Stimulated activated CD8-positive, alpha-beta memory T cell treated with anti-CD3 and anti-CD28 coated beads, Interleukin-4, amount 100 ng/mL, for 24 hours (primary cell): ENCODE results near the gene LRRC14B.

Experiments
- DNase-seq: peaks from one replicate; pipeline ENCODE4 v3.0.0-alpha.2; 2020; ENCODE audit warnings: low read depth

Gene LRRC14B

GRCh38 chr5:174876-175465 is 16.3 kb upstream of the LRRC14B start:
- no peak for DNase-seq

GRCh38 chr5:176296-176823 is 14.9 kb upstream of the LRRC14B start:
- no peak for DNase-seq

- no peak for DNase-seq
Measured at GRCh38 chr5:178110-178509, 13.2 kb upstream of the LRRC14B start.

GRCh38 chr5:179401-179800 is 11.9 kb upstream of the LRRC14B start:
- no peak for DNase-seq

- no peak for DNase-seq
Measured at GRCh38 chr5:180286-180918, 10.9 kb upstream of the LRRC14B start.

GRCh38 chr5:181160-181559 is 10.1 kb upstream of the LRRC14B start:
- no peak for DNase-seq

GRCh38 chr5:181566-181965 is 9.7 kb upstream of the LRRC14B start:
- DNase-seq, result no peak

- no peak for DNase-seq
Measured at GRCh38 chr5:182126-182525, 9.2 kb upstream of the LRRC14B start.

GRCh38 chr5:184471-184870 is 6.8 kb upstream of the LRRC14B start:
- no peak for DNase-seq

- no peak for DNase-seq
Measured at GRCh38 chr5:185095-186070, 5.9 kb upstream of the LRRC14B start.

- DNase-seq, result no peak
Measured at GRCh38 chr5:186091-187041, 4.9 kb upstream of the LRRC14B start.

- no peak for DNase-seq
Measured at GRCh38 chr5:187042-187431, 4.3 kb upstream of the LRRC14B start.

- no peak for DNase-seq
Measured at GRCh38 chr5:187617-188451, 3.5 kb upstream of the LRRC14B start.

GRCh38 chr5:188488-189481 is 2.5 kb upstream of the LRRC14B start:
- DNase-seq, result peak; percentile 79

- DNase-seq, result no peak
Measured at GRCh38 chr5:189486-189885, 1.8 kb upstream of the LRRC14B start.

- no peak for DNase-seq
Measured at GRCh38 chr5:189976-190365, 1.3 kb upstream of the LRRC14B start.

GRCh38 chr5:190366-191035 is 794 bp upstream of the LRRC14B start:
- DNase-seq, result no peak

- no peak for DNase-seq
Measured at GRCh38 chr5:191949-192690, 825 bp downstream of the LRRC14B start.
